Fibroblast of lung (primary cell): ENCODE results near the gene GTF2F2.

Experiments used
- EZH2 ChIP-seq: IDR thresholded peaks from 2 replicates; pipeline ENCODE4 v1.5.1; 2012; ENCODE audit warnings: low read length, control low read depth, mild to moderate bottlenecking; ENCODE audit errors: missing control alignments
- TF ChIP-seq, protein P1 (sequence below), 2 donors: IDR thresholded peaks in 1 of 2; conservative IDR thresholded peaks in 1 of 2; 1 replicate in 1 of 2; 2 replicates in 1 of 2; pipeline ENCODE4 v1.5.1; 2011 to 2012; ENCODE audit warnings: low read length in 2 of 2, control low read depth in 1 of 2, inconsistent platforms in 1 of 2, low read depth in 1 of 2, mild to moderate bottlenecking in 1 of 2

DNA sequence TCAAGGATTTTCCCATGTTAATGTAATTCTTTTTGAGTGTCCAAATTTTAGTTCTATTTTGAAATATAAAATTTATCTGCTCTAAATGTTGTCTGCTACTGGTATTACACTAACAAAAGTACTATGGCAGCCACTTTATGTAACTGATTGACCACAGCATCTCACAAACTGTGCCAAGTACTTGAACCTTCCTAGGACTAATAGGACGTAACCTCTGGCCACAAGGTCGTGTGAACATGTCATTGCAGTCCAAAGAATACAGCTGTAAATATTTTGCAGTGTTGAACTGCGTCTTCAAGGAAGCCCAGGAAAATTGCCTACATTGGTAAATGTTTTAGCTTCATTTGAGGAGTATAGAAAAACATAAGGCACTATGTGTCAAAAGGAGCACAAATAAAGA, 78.6 kb downstream of the GTF2F2 start:
- TF ChIP-seq, protein P1, sequence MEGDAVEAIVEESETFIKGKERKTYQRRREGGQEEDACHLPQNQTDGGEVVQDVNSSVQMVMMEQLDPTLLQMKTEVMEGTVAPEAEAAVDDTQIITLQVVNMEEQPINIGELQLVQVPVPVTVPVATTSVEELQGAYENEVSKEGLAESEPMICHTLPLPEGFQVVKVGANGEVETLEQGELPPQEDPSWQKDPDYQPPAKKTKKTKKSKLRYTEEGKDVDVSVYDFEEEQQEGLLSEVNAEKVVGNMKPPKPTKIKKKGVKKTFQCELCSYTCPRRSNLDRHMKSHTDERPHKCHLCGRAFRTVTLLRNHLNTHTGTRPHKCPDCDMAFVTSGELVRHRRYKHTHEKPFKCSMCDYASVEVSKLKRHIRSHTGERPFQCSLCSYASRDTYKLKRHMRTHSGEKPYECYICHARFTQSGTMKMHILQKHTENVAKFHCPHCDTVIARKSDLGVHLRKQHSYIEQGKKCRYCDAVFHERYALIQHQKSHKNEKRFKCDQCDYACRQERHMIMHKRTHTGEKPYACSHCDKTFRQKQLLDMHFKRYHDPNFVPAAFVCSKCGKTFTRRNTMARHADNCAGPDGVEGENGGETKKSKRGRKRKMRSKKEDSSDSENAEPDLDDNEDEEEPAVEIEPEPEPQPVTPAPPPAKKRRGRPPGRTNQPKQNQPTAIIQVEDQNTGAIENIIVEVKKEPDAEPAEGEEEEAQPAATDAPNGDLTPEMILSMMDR (conservative IDR thresholded peaks at IDR 0.05 in 1 of 2, IDR thresholded peaks at IDR 0.05 in 1 of 2; ENCODE audit: low read depth in 1 of 2, low read length in 2 of 2) = no peak
- no peak for TF ChIP-seq EZH2
